ENCODE data around the gene PLEKHA7. TPM values are rescaled to one million over a fixed set of nuclear protein-coding genes. Genes with fewer than 3 reads are reported as not detected.
"Not testable (repeated sequence)": the region's sequence is repeated elsewhere in the genome, so short reads cannot be mapped to it uniquely, and the experiment has no call there.

Gene PLEKHA7
- total RNA-seq, 1 experiment from 2014 or later = 18.4 TPM

DNA sequence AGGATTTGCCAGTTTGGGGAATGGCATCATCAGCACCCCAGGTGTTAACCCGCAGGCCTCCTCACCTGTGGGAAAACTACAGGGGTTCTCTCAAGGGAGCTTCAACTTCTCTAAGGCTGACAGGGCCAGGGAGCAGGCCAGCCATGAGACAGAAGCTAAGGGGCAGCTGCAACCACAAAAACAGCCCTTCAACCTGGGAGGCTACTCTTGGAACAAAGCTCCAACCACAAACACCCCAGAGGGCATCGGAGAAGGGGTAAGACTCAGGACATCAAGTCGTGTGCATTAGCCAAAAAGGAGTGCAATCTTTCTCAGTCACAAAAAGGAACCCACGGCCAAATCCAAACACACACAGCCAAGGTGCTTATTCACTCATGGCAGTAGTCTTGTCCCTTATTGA lies 103.0 kb downstream of the PLEKHA7 start:
- no TSS peak for BruUV-seq (replicated peaks)
- H3K27ac ChIP-seq (ENCODE audit: low read length) = no peak overlapping the region
- ChIA-PET CTCF (no interaction called here), POLR2A (ENCODE audit: unreplicated experiment) (no interaction called here)
- H3F3A ChIP-seq (ENCODE audit: low read length, unreplicated experiment) = no peaks in the 10 kb centered on the region
- DNase-seq (no peak), ATAC-seq (no peak)
- H4K20me1 ChIP-seq (ENCODE audit: low read length) = no peaks in the 10 kb centered on the region
- no peaks in the 10 kb centered on the region for H3K9me3 ChIP-seq (ENCODE audit: low read length)
- no peaks in the 10 kb centered on the region for H3K9me2 ChIP-seq (replicated peaks; ENCODE audit: low read length)
- H3K79me2 ChIP-seq (ENCODE audit: low read length) = peaks cover 6% of the 10 kb centered on the region; the same call in 1 of the 2 replicates
- no peaks in the 10 kb centered on the region for H3K36me3 ChIP-seq (ENCODE audit: low read depth, low read length)
- H2AFZ ChIP-seq (ENCODE audit: low read length) = no peak overlapping the region
- H3K9ac ChIP-seq (ENCODE audit: low read length) = no peak overlapping the region
- H3K27me3 ChIP-seq (ENCODE audit: low read length) = no peaks in the 10 kb centered on the region
- H3K4me2 ChIP-seq (ENCODE audit: low read length) = no peak overlapping the region
- no peak overlapping the region for H3K4me3 ChIP-seq (ENCODE audit: low read length)
- H3K4me1 ChIP-seq (ENCODE audit: insufficient read depth, low read length) = peaks cover 16% of the 10 kb centered on the region
- TF ChIP-seq EZH2phosphoT487 (IDR thresholded peaks at IDR 0.05; ENCODE audit: borderline replicate concordance, low read length) = no peak
- TF ChIP-seq, protein P1, sequence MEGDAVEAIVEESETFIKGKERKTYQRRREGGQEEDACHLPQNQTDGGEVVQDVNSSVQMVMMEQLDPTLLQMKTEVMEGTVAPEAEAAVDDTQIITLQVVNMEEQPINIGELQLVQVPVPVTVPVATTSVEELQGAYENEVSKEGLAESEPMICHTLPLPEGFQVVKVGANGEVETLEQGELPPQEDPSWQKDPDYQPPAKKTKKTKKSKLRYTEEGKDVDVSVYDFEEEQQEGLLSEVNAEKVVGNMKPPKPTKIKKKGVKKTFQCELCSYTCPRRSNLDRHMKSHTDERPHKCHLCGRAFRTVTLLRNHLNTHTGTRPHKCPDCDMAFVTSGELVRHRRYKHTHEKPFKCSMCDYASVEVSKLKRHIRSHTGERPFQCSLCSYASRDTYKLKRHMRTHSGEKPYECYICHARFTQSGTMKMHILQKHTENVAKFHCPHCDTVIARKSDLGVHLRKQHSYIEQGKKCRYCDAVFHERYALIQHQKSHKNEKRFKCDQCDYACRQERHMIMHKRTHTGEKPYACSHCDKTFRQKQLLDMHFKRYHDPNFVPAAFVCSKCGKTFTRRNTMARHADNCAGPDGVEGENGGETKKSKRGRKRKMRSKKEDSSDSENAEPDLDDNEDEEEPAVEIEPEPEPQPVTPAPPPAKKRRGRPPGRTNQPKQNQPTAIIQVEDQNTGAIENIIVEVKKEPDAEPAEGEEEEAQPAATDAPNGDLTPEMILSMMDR (conservative IDR thresholded peaks at IDR 0.05; ENCODE audit: low read depth, low read length) = no peak
- no peak for TF ChIP-seq EZH2 (IDR thresholded peaks at IDR 0.05; ENCODE audit: low read length, unreplicated experiment)
- intact Hi-C loops (cut with micrococcal nuclease) = no loop called here

DNA sequence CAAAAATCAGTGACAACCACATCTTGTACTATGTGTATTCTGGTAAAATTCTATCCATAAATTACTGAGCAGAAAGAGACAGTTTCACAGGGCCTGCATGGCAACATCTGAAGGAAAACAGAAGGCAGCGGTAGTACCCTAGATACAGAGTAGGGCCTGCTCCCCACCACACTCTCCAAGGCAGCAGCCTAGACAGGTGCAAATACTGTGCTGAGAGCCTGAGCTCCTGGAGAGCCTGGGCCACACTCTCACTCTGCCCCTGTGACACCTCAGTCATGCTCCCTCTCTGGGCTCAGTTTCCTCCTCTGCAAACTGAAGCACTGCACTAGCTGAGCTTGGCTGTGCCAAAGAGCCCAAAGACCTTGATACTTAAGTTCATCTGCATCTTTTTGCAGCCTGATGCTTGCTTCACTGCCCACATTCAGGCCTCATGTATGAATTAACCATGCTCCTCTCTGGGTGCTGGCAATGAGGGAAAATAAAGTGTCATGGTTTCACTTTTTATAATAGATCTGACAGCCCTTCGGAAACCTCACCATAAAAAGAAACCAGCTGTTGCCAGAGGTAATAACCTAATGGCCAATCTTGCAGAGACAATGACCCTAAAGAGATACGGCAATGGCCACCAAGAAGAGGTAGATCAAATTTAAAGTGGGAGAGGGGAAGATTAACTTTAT lies 104.7 kb downstream of the PLEKHA7 start:
- H3K9me3 ChIP-seq (ENCODE audit: low read length) = no peaks in the 10 kb centered on the region
- no peaks in the 10 kb centered on the region for H3K9me2 ChIP-seq (replicated peaks; ENCODE audit: low read length)
- H4K20me1 ChIP-seq (ENCODE audit: low read length) = no peaks in the 10 kb centered on the region
- POLR2A ChIA-PET (ENCODE audit: unreplicated experiment) = no interaction called here
- no peak for ATAC-seq
- no TSS peak for BruUV-seq (replicated peaks)
- intact Hi-C loops (cut with micrococcal nuclease) = no loop called here
- no peak for DNase-seq
- H3K4me1 ChIP-seq (ENCODE audit: insufficient read depth, low read length) = peaks cover 21% of the 10 kb centered on the region
- H3K27me3 ChIP-seq (ENCODE audit: low read length) = no peaks in the 10 kb centered on the region
- H3K27ac ChIP-seq (ENCODE audit: low read length) = no peak overlapping the region
- H3K4me3 ChIP-seq (ENCODE audit: low read length) = no peak overlapping the region
- H3K79me2 ChIP-seq (ENCODE audit: low read length) = 0 out of 2 replicates have a peak, but pooled peaks cover 6% of the 10 kb centered on the region
- no peak overlapping the region for H3K9ac ChIP-seq (ENCODE audit: low read length)
- no peaks in the 10 kb centered on the region for H3F3A ChIP-seq (ENCODE audit: low read length, unreplicated experiment)
- no peak for TF ChIP-seq EZH2 (IDR thresholded peaks at IDR 0.05; ENCODE audit: low read length, unreplicated experiment)
- TF ChIP-seq EZH2phosphoT487 (IDR thresholded peaks at IDR 0.05; ENCODE audit: borderline replicate concordance, low read length) = no peak
- TF ChIP-seq, protein P1 (conservative IDR thresholded peaks at IDR 0.05; ENCODE audit: low read depth, low read length) = no peak
- CTCF ChIA-PET = no interaction called here
- H3K36me3 ChIP-seq (ENCODE audit: low read depth, low read length) = no peaks in the 10 kb centered on the region
- H3K4me2 ChIP-seq (ENCODE audit: low read length) = no peak overlapping the region
- H2AFZ ChIP-seq (ENCODE audit: low read length) = no peak overlapping the region

DNA sequence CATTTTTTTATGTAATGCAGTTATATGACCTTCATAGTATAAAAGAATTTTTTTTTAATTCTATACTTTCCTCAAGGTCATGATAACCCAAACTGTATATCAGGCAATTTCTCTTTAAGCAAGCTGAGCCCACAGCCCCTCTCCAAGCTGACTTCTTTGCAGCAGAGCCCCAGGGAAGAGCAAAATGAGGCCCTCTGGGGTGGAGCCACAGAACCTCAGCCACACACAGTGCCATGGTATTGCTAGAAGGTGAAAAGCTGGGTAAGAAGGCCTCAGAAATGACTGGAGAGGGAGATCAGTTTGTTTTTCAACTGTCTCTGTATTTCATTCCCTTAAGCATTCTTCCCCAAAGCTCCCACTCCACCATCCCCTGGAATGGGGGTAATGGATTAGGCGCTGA lies 108.8 kb downstream of the PLEKHA7 start:
- Histone ChIP-seq H4K20me1 (ENCODE audit: low read length) (no peaks in the 10 kb centered on the region), H3K9me3 (ENCODE audit: low read length) (no peaks in the 10 kb centered on the region), H3K27me3 (ENCODE audit: low read length) (no peaks in the 10 kb centered on the region), H3K4me3 (ENCODE audit: low read length) (no peak overlapping the region), H3K9me2 (replicated peaks; ENCODE audit: low read length) (no peaks in the 10 kb centered on the region), H3K4me1 (ENCODE audit: insufficient read depth, low read length) (peaks cover 30% of the 10 kb centered on the region), H3K9ac (ENCODE audit: low read length) (no peak overlapping the region), H2AFZ (ENCODE audit: low read length) (no peak overlapping the region), H3K79me2 (ENCODE audit: low read length) (peaks cover 19% of the 10 kb centered on the region), H3F3A (ENCODE audit: low read length, unreplicated experiment) (no peaks in the 10 kb centered on the region), H3K27ac (ENCODE audit: low read length) (no peak overlapping the region), H3K4me2 (ENCODE audit: low read length) (no peak overlapping the region), H3K36me3 (ENCODE audit: low read depth, low read length) (no peaks in the 10 kb centered on the region)
- ChIA-PET CTCF (no interaction called here), POLR2A (ENCODE audit: unreplicated experiment) (no interaction called here)
- DNase-seq (no peak), ATAC-seq (no peak)
- TF ChIP-seq, protein P1 (conservative IDR thresholded peaks at IDR 0.05; ENCODE audit: low read depth, low read length) = no peak
- no peak for TF ChIP-seq EZH2phosphoT487 (IDR thresholded peaks at IDR 0.05; ENCODE audit: borderline replicate concordance, low read length)
- TF ChIP-seq EZH2 (IDR thresholded peaks at IDR 0.05; ENCODE audit: low read length, unreplicated experiment) = no peak
- no TSS peak for BruUV-seq (replicated peaks)
- intact Hi-C loops (cut with micrococcal nuclease) = no loop called here

DNA sequence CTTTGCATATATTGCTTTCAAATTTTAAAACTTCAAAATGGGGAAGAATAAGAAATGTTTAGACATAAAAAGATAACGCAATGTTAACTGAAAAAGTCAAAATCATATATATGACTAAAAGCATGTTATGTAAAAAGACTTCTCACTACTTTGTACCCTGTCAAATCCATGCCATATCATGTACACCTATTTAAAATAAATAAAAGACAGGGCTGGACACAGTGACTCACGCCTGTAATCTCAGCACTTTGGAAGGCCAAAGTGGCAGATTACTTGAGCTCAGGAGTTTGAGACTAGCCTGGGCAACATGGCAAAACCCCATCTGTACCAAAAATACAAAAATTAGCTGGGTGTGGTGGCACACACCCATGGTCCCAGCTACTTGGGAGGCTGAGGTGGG lies 109.5 kb downstream of the PLEKHA7 start:
- H3K4me3 ChIP-seq (ENCODE audit: low read length); H3K9ac ChIP-seq (ENCODE audit: low read length); H3K36me3 ChIP-seq (ENCODE audit: low read depth, low read length); H4K20me1 ChIP-seq (ENCODE audit: low read length); BruUV-seq (replicated peaks); H3K27ac ChIP-seq (ENCODE audit: low read length); H3F3A ChIP-seq (ENCODE audit: low read length, unreplicated experiment); CTCF ChIA-PET; H3K4me2 ChIP-seq (ENCODE audit: low read length); H3K9me3 ChIP-seq (ENCODE audit: low read length); intact Hi-C loops (cut with micrococcal nuclease); H3K27me3 ChIP-seq (ENCODE audit: low read length); POLR2A ChIA-PET (ENCODE audit: unreplicated experiment); H3K9me2 ChIP-seq (replicated peaks; ENCODE audit: low read length); H2AFZ ChIP-seq (ENCODE audit: low read length); DNase-seq: not testable (repeated sequence)
- ATAC-seq = peak; percentile 64
- Histone ChIP-seq H3K79me2 (ENCODE audit: low read length) (peaks cover 24% of the 10 kb centered on the region), H3K4me1 (ENCODE audit: insufficient read depth, low read length) (peaks cover 30% of the 10 kb centered on the region)

All from PC-3 (cell line).